Ovary (tissue), 9 donors: ENCODE results near the gene AAK1. TPM values are rescaled to one million over a fixed set of nuclear protein-coding genes. Genes with fewer than 3 reads are reported as not detected.

Experiments used
- DNase-seq, 5 donors: peaks; one replicate each; pipeline ENCODE4 v3.0.0-alpha.2; 2019 to 2020
- H3K27ac ChIP-seq, 2 donors: fragments of 200-600 bp; one replicate each; pipeline versions ENCODE4 v1.5.1 to v1.8.0; 2019 to 2022
- H3K27me3 ChIP-seq: fragments of 200-600 bp; one replicate; pipeline ENCODE4 v1.8.0; 2022
- H3K36me3 ChIP-seq: fragments of 200-600 bp; sonication (generic); one replicate; pipeline ENCODE4 v1.5.1; 2019
- H3K4me1 ChIP-seq: one replicate; pipeline ENCODE4 v1.8.1; 2013; ENCODE audit warnings: mild to moderate bottlenecking, moderate library complexity; ENCODE audit not compliant: insufficient read depth
- H3K4me3 ChIP-seq: fragments of 200-600 bp; sonication (generic); one replicate; pipeline ENCODE4 v1.5.1; 2017
- H3K9me3 ChIP-seq, 2 donors: fragments of 200-600 bp in 1 of 2; sonication (generic) in 1 of 2; one replicate each; pipeline versions ENCODE4 v1.5.1 to v1.8.1; 2013 to 2019; ENCODE audit warnings: mild to moderate bottlenecking in 1 of 2, moderate library complexity in 1 of 2
- CTCF ChIP-seq, 3 donors: fragments of 450-650 bp in 2 of 3; fragments of 200-600 bp in 1 of 3; IDR thresholded peaks; one replicate each; pipeline versions ENCODE4 v1.5.1 to v1.8.0; 2016 to 2022; ENCODE audit warnings: antibody characterized with exemption in 3 of 3, mild to moderate bottlenecking in 1 of 3
- EP300 ChIP-seq: sonication (generic); formaldehyde crosslinking; IDR thresholded peaks from one replicate; pipeline ENCODE4 v1.6.1; 2017; ENCODE audit warnings: antibody characterized with exemption
- POLR2A ChIP-seq: fragments of 450-650 bp; IDR thresholded peaks from one replicate; pipeline ENCODE4 v1.6.1; 2017; ENCODE audit warnings: antibody characterized with exemption, mild to moderate bottlenecking, moderate library complexity
- WGBS, 3 donors: extraction: QIAGEN DNeasy Blood & Tissue Kit in 1 of 3; methylation state at CpG; one replicate each; pipeline versions ENCODE4 v1.1.5 to v1.1.7; 2013 to 2017; 5-methylcytosine and 5-hydroxymethylcytosine counted together
- intact Hi-C, 4 donors: fragments of 100-400 bp; cut with DNase I; formaldehyde crosslinking; loops; one replicate each; pipeline versions ENCODE4 v1.11.0 to v1.15.1; 2022 to 2023
- polyA plus RNA-seq, 2 donors: library from polyadenylated mRNA; stranded (reverse); fragments of 200-250 nt in 1 of 2; fragments of 350-450 nt in 1 of 2; fragmentation: Illumina TruSeq in 1 of 2; extraction: RNeasy Lipid Tissue Mini Kit (QIAGEN cat#74804) in 1 of 2; gene quantifications; one replicate each; pipeline ENCODE4 v1.2.3, GENCODE V29; 2013 to 2014
- small RNA-seq: library from RNA; depleted of rRNA; stranded (forward); fragments of <200 nt; gene quantifications from one replicate; pipeline ENCODE3, GENCODE V24; 2016
- total RNA-seq, 7 donors: library from RNA; depleted of rRNA in 2 of 7; stranded (reverse); fragments of >200 nt in 2 of 7; fragmentation: NEBNext Ultra II Directional in 3 of 7; extraction: Animal tissue kit (Norgen Biotek cat#: 25700) in 3 of 7; gene quantifications; one replicate each; pipeline versions ENCODE4 v1.1.0 to v1.2.4, GENCODE V29; 2016 to 2023
- donor health status: DM: no; HTN: no; CAD: no; lungs with moderate emphysema.
- donor health status: DM: no; HTN: no; CAD: no.
- donor health status: Bipolar disorder and iron deficiency.
- donor health status: DM: yes; HTN: yes; CAD: no.
- donor health status: DM: no; HTN: no; CAD: no.
- donor health status: DM: yes; HTN: yes; CAD: no.

AAK1 gene
- total and polyA plus RNA-seq, 9 donors = 7.4 to 53.6 (median 34.3) TPM

GRCh38 chr2:69416147-69416546 lies 227.4 kb downstream of the AAK1 start:
- TF ChIP-seq CTCF (IDR thresholded peaks at IDR 0.05) (no peak), POLR2A (no peak), EP300 (no peak)
- no peak for DNase-seq
- H3K4me1 ChIP-seq = no peaks in the 10 kb centered on the region
- H3K27me3 ChIP-seq = no peaks in the 10 kb centered on the region
- H3K36me3 ChIP-seq = no peaks in the 10 kb centered on the region
- 78 to 84% (median 81%) methylated on average over 1 of the region's 1 CpG for WGBS, 3 donors
- intact Hi-C loops = no loop called here
- H3K27ac ChIP-seq = no peak overlapping the region
- no peak overlapping the region for H3K4me3 ChIP-seq
- no peaks in the 10 kb centered on the region for H3K9me3 ChIP-seq

Small RNAs within 50 kb of the gene (small RNA-seq; reads per million reads assigned to genes)
- gene RN7SL604P = not detected
- not detected for gene SNORA36C

Other genes starting within 250 kb of the AAK1 start
- 10 to 100 TPM; 39.0 to 53.8 (median 44.2) TPM for gene NFU1, start 206.3 kb downstream of the AAK1 start, total RNA-seq
- gene NFU1, start 206.3 kb downstream of the AAK1 start, polyA plus RNA-seq = 10 to 100 TPM; 50.7 to 59.5 TPM
- 10 to 100 TPM; 25.4 to 89.7 (median 77.1) TPM for gene ANXA4, start 98.4 kb upstream of the AAK1 start, total RNA-seq
- 10 to 100 TPM; 43.4 to 71.8 TPM for gene ANXA4, start 98.4 kb upstream of the AAK1 start, polyA plus RNA-seq
- gene GMCL1, start 185.9 kb upstream of the AAK1 start, total RNA-seq = 10 to 100 TPM in 6 of 7 donors, 1 to 10 TPM in 1; 9.4 to 13.8 (median 12.2) TPM
- gene GMCL1, start 185.9 kb upstream of the AAK1 start, polyA plus RNA-seq = 1 to 10 TPM; 6.9 to 9.1 TPM